Breast epithelium (tissue), 4 donors: ENCODE measurements around the gene CPT1B. TPM values are rescaled to one million over a fixed set of nuclear protein-coding genes. Genes with fewer than 3 reads are reported as not detected.
A peak's percentile ranks its signal among the peaks of the same experiment; 100 is the strongest.

Experiments
- DNase-seq, 2 donors: peaks; one replicate each; pipeline ENCODE4 v3.0.0-alpha.2; 2019; ENCODE audit warnings: low spot score in 2 of 2
- H3K27ac ChIP-seq, 2 donors: fragments of 200-600 bp; sonication (generic) in 1 of 2; one replicate each; pipeline ENCODE4 v1.5.1; 2016 to 2019; ENCODE audit warnings: mild to moderate bottlenecking in 1 of 2
- H3K27me3 ChIP-seq, 2 donors: fragments of 200-600 bp; sonication (generic) in 1 of 2; one replicate each; pipeline versions ENCODE4 v1.5.1 to v1.6.0; 2017 to 2019; ENCODE audit warnings: control low read depth in 1 of 2, mild to moderate bottlenecking in 1 of 2
- H3K36me3 ChIP-seq: fragments of 200-600 bp; one replicate; pipeline ENCODE4 v1.5.1; 2019
- H3K4me1 ChIP-seq, 2 donors: fragments of 200-600 bp; sonication (generic); one replicate each; pipeline ENCODE4 v1.5.1; 2016 to 2019; ENCODE audit warnings: control low read depth in 1 of 2
- H3K4me3 ChIP-seq, 3 donors: fragments of 200-600 bp; sonication (generic); 1 replicate in 2 of 3; 2 replicates in 1 of 3; pipeline ENCODE4 v1.5.1; 2016 to 2019; ENCODE audit warnings: mild to moderate bottlenecking in 3 of 3, moderate library complexity in 2 of 3
- H3K9me3 ChIP-seq, 2 donors: fragments of 200-600 bp; sonication (generic) in 1 of 2; one replicate each; pipeline ENCODE4 v1.5.1; 2016 to 2019; ENCODE audit warnings: control low read depth in 1 of 2
- CTCF ChIP-seq, 3 donors: fragments of 450-650 bp; IDR thresholded peaks; one replicate each; pipeline ENCODE4 v1.5.1; 2016 to 2017; ENCODE audit warnings: antibody characterized with exemption in 3 of 3, mild to moderate bottlenecking in 3 of 3, moderate library complexity in 3 of 3
- POLR2A ChIP-seq: fragments of 450-650 bp; IDR thresholded peaks from one replicate; pipeline ENCODE4 v1.6.1; 2016; ENCODE audit warnings: antibody characterized with exemption, mild to moderate bottlenecking, moderate library complexity
- POLR2AphosphoS5 ChIP-seq, 3 donors: sonication (generic); formaldehyde crosslinking; IDR thresholded peaks; one replicate each; pipeline ENCODE4 v1.6.1; 2017; ENCODE audit warnings: antibody characterized with exemption in 3 of 3
- intact Hi-C: fragments of 100-400 bp; cut with DNase I; formaldehyde crosslinking; loops from one replicate; pipeline ENCODE4 v1.15.1; 2023; ENCODE audit warnings: low total_unique reads
- total RNA-seq, 3 donors: library from RNA; depleted of rRNA; stranded (reverse); fragments of >200 nt; gene quantifications; one replicate each; pipeline ENCODE4 v1.1.0, GENCODE V29; 2016

CPT1B gene
- total RNA-seq, 3 donors from 2014 or later, result 13.6 to 40.0 (median 39.4) TPM

GRCh38 chr22:50582493-50583293 lies 4.5 kb upstream of the CPT1B start, which contains the start of gene CHKB:
TSS of gene CHKB (minus strand) at chr22:50582849. CDS start at chr22:50582781, 68 bp downstream.
- DNase-seq, result peak; percentile 98
- Histone ChIP-seq H3K9me3 (no peaks in the 10 kb centered on the region), H3K4me3 (peak within 1 kb of the TSS; percentile 75 to 86 (median 83)), H3K27ac (peak within 1 kb of the TSS; percentile 95 to 97), H3K36me3 (no peaks in the 10 kb centered on the region), H3K27me3 (no peaks in the 10 kb centered on the region), H3K4me1 (peaks cover 0 to 8% of the 10 kb centered on the region in 2 donors)
- TF ChIP-seq POLR2A, result peak; percentile 69
- no peak for TF ChIP-seq CTCF (IDR thresholded peaks at IDR 0.05)
- peak; percentile 60 to 75 (median 73) for TF ChIP-seq POLR2AphosphoS5 (IDR thresholded peaks at IDR 0.05)
- intact Hi-C loops, result loop anchor here (5.0 kb wide), 1 partner anchor 55 kb away; the partner anchor contains the start of gene SCO2

- peaks cover 0 to 8% of the 10 kb centered on the region in 2 donors for H3K4me1 ChIP-seq
- no peaks in the 10 kb centered on the region for H3K9me3 ChIP-seq
- no peaks in the 10 kb centered on the region for H3K27me3 ChIP-seq
- no peak for TF ChIP-seq CTCF (IDR thresholded peaks at IDR 0.05)
- TF ChIP-seq POLR2AphosphoS5 (IDR thresholded peaks at IDR 0.05), result no peak
- TF ChIP-seq POLR2A, result no peak
- peak overlapping the region; percentile 95 to 97 for H3K27ac ChIP-seq
- intact Hi-C loops, result loop anchor here (5.0 kb wide), 1 partner anchor 55 kb away; the partner anchor contains the start of gene SCO2
- DNase-seq, result no peak
- H3K36me3 ChIP-seq, result no peaks in the 10 kb centered on the region
- peak overlapping the region; percentile 75 to 86 (median 83) for H3K4me3 ChIP-seq
Measured at GRCh38 chr22:50581950-50582492, 3.8 kb upstream of the CPT1B start.

- H3K4me1 ChIP-seq, result peaks cover 0 to 8% of the 10 kb centered on the region in 2 donors
- no peaks in the 10 kb centered on the region for H3K9me3 ChIP-seq
- peak overlapping the region in 1 of 2 donors; percentile 95 for H3K27ac ChIP-seq
- TF ChIP-seq CTCF (IDR thresholded peaks at IDR 0.05) (no peak), POLR2AphosphoS5 (IDR thresholded peaks at IDR 0.05) (no peak), POLR2A (no peak)
- no peaks in the 10 kb centered on the region for H3K36me3 ChIP-seq
- no peaks in the 10 kb centered on the region for H3K27me3 ChIP-seq
- no peak for DNase-seq
- intact Hi-C loops, result loop anchor here (5.0 kb wide), 1 partner anchor 54 kb away; the partner anchor contains the start of gene SCO2
- peak overlapping the region; percentile 75 to 86 (median 83) for H3K4me3 ChIP-seq
Measured at GRCh38 chr22:50581031-50581949, 3.1 kb upstream of the CPT1B start.

- Histone ChIP-seq H3K36me3 (no peaks in the 10 kb centered on the region), H3K4me3 (no peak overlapping the region), H3K27ac (no peak overlapping the region), H3K27me3 (no peaks in the 10 kb centered on the region), H3K4me1 (peaks cover 0 to 8% of the 10 kb centered on the region in 2 donors), H3K9me3 (no peaks in the 10 kb centered on the region)
- DNase-seq, result no peak
- TF ChIP-seq POLR2AphosphoS5 (IDR thresholded peaks at IDR 0.05) (no peak), CTCF (IDR thresholded peaks at IDR 0.05) (no peak), POLR2A (no peak)
- intact Hi-C loops, result loop anchor here (5.0 kb wide), 1 partner anchor 52 kb away; the partner anchor contains the start of gene SCO2
Measured at GRCh38 chr22:50579752-50580151, 1.5 kb upstream of the CPT1B start.
